ENCODE results near the gene SH3PXD2B. TPM values are rescaled to one million over a fixed set of nuclear protein-coding genes. Genes with fewer than 3 reads are reported as not detected.

Gene SH3PXD2B
- total RNA-seq, 1 experiment from 2014 or later = 27.5 TPM

DNA sequence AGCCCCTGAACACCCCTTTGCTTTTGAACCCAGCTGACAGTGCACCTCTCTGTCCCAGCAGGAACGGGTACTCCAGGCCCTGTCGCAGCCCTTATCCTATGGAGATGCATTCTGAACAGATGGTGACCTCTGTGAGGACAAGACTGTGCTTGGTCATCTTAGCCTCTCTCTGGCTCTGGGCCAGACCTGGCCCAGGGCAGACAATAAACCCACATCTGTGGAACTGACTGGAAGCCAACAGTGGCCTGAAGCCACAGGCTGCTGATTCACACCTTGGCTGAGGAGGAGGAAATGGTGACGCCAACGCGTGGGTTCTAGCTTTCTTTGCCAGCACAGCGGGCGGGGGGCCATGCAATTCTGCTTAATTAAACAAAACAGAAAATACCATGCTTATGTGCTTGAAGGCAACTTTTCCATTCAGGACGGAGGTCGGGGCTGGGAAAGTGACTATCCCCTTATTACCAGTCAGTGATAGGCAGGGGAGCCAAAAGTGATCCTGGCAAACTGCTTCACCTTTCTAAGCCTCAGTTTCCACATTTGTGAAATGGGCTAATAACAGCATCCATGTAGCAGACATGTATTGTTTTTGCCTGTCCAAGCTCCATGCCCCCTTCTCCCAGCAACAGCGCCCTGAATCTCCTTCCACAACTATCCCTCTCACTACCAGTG, 10.8 kb downstream of the SH3PXD2B start (continued):
- TF ChIP-seq, protein P1, sequence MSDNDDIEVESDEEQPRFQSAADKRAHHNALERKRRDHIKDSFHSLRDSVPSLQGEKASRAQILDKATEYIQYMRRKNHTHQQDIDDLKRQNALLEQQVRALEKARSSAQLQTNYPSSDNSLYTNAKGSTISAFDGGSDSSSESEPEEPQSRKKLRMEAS (IDR thresholded peaks at IDR 0.05) = peak; percentile 86
- TF ChIP-seq ZFX (IDR thresholded peaks at IDR 0.05) = no peak
- TF ChIP-seq CEBPB (IDR thresholded peaks at IDR 0.05; ENCODE audit: low read depth) = peak; percentile 58; the same call in 1 of the 2 replicates
- no peak for TF ChIP-seq SRF (IDR thresholded peaks at IDR 0.05; ENCODE audit: low read depth)

DNA sequence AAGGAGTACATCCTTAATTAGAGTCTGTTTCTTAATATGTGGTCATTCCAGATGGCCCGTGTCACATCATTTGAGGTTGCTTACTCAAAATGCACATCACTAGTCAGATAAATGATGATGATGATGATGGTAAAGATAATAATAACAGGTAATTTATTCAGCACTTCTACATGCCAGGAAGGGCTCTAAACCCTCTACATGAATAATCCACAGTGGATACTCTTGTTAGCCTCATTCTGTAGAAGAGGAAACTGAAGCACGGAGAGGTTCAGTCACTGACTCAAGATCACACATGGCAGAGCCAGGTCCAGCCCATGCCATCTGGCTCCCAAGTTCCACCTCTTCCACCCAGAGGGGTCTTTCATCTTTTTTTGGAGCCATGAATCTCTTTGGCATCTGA, 11.7 kb downstream of the SH3PXD2B start:
- H2AFZ ChIP-seq (ENCODE audit: low read depth, low read length, poor library complexity, severe bottlenecking) = no peak overlapping the region
- TF ChIP-seq, protein P2, sequence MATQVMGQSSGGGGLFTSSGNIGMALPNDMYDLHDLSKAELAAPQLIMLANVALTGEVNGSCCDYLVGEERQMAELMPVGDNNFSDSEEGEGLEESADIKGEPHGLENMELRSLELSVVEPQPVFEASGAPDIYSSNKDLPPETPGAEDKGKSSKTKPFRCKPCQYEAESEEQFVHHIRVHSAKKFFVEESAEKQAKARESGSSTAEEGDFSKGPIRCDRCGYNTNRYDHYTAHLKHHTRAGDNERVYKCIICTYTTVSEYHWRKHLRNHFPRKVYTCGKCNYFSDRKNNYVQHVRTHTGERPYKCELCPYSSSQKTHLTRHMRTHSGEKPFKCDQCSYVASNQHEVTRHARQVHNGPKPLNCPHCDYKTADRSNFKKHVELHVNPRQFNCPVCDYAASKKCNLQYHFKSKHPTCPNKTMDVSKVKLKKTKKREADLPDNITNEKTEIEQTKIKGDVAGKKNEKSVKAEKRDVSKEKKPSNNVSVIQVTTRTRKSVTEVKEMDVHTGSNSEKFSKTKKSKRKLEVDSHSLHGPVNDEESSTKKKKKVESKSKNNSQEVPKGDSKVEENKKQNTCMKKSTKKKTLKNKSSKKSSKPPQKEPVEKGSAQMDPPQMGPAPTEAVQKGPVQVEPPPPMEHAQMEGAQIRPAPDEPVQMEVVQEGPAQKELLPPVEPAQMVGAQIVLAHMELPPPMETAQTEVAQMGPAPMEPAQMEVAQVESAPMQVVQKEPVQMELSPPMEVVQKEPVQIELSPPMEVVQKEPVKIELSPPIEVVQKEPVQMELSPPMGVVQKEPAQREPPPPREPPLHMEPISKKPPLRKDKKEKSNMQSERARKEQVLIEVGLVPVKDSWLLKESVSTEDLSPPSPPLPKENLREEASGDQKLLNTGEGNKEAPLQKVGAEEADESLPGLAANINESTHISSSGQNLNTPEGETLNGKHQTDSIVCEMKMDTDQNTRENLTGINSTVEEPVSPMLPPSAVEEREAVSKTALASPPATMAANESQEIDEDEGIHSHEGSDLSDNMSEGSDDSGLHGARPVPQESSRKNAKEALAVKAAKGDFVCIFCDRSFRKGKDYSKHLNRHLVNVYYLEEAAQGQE (IDR thresholded peaks at IDR 0.05; ENCODE audit: low read depth) = no peak
- TF ChIP-seq, protein P1 (IDR thresholded peaks at IDR 0.05) = no peak
- TF ChIP-seq EZH2 (IDR thresholded peaks at IDR 0.05) = no peak
- no peak for TF ChIP-seq ZFX (IDR thresholded peaks at IDR 0.05)
- no peak for TF ChIP-seq EZH2phosphoT487 (IDR thresholded peaks at IDR 0.05; ENCODE audit: borderline replicate concordance)
- H3K27ac ChIP-seq (ENCODE audit: low read depth, low read length) = no peak overlapping the region
- intact Hi-C loops (cut with micrococcal nuclease) = no loop called here
- H4K20me1 ChIP-seq (ENCODE audit: insufficient read depth) = 0 out of 2 replicates have a peak, but pooled peaks cover 8% of the 10 kb centered on the region
- H3K4me2 ChIP-seq (ENCODE audit: low read length) = no peak overlapping the region
- no peaks in the 10 kb centered on the region for H3K36me3 ChIP-seq (ENCODE audit: control insufficient read depth in 1 of 2, insufficient read depth in 2 of 2, low read length in 2 of 2)
- CTCF ChIA-PET = no interaction called here
- RAD21 ChIA-PET (ENCODE audit: low non-redundant PET in 1 of 2, low total read pairs in 2 of 2, uncharacterized antibody in 2 of 2, unreplicated experiment in 2 of 2) = no interaction called here
- H3K27me3 ChIP-seq (ENCODE audit: insufficient read depth, low read length) = no peaks in the 10 kb centered on the region
- POLR2A ChIA-PET = no interaction called here
- H3K4me1 ChIP-seq (ENCODE audit: control insufficient read depth in 1 of 2, insufficient read depth in 2 of 2, low read length in 2 of 2) = peaks cover 19 to 24% of the 10 kb centered on the region in 2 experiments
- no peak overlapping the region for H3K4me3 ChIP-seq (replicated peaks in 1 of 2; ENCODE audit: low read depth in 1 of 2, low read length in 2 of 2)
- H3K9me3 ChIP-seq (ENCODE audit: control insufficient read depth in 1 of 2, insufficient read depth in 1 of 2, low read depth in 1 of 2, low read length in 2 of 2) = no peaks in the 10 kb centered on the region
- DNase-seq (ENCODE audit: low read depth, low spot score) (no peak), ATAC-seq (no peak)
- peaks cover 34% of the 10 kb centered on the region; the same call in 1 of the 2 replicates for H3K79me2 ChIP-seq (ENCODE audit: insufficient read depth, low read length)
- no peak overlapping the region for H3K9ac ChIP-seq (ENCODE audit: low read length)
- no peaks in the 10 kb centered on the region for H3K9me2 ChIP-seq (ENCODE audit: insufficient read depth)
- BruUV-seq (replicated peaks) = no TSS peak

Data from HCT116 (cell line).